ENCODE measurements around the gene ACTG1.

DNA sequence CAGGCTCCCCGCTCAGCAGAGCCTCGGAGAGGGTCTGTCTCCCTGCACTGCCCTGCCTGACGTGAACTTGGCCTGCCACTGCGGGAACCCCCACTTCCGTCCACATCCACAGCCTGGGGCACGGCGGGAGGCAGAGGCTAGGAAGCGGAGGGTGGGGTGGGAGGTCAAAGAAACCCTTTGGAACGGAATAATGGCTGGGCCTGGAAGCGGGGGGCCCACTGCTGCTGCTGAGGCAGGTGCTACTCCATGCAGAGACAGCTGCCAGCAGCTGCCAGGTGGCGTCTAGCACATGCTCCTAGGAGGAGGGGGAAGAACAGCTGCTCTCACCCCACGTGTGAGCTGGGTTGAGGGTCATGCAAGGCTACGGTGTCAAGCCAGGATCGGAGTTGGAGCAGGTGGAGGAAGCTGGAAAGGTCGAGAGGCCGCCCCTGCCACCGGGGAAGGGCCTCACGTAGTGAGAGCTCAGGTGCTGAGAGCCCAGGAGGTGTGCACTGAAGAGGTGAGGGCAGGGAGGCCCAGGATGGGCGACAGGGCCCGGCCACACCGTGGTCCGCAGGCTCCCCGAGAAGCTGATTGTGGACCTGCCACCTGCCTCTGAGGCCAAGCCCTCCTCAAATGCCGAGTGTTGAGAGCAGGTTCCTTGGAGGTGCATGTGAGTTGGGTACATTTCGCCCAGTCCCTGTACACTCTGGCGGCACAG lies 25.4 kb upstream of the ACTG1 start:
- no peak for TF ChIP-seq POLR2A (IDR thresholded peaks at IDR 0.05)
- TF ChIP-seq, protein P1, sequence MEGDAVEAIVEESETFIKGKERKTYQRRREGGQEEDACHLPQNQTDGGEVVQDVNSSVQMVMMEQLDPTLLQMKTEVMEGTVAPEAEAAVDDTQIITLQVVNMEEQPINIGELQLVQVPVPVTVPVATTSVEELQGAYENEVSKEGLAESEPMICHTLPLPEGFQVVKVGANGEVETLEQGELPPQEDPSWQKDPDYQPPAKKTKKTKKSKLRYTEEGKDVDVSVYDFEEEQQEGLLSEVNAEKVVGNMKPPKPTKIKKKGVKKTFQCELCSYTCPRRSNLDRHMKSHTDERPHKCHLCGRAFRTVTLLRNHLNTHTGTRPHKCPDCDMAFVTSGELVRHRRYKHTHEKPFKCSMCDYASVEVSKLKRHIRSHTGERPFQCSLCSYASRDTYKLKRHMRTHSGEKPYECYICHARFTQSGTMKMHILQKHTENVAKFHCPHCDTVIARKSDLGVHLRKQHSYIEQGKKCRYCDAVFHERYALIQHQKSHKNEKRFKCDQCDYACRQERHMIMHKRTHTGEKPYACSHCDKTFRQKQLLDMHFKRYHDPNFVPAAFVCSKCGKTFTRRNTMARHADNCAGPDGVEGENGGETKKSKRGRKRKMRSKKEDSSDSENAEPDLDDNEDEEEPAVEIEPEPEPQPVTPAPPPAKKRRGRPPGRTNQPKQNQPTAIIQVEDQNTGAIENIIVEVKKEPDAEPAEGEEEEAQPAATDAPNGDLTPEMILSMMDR (IDR thresholded peaks at IDR 0.05), result peak in 1 of 12 donors; percentile 6
